IMR-90 (cell line): ENCODE data around the gene COG4. TPM values are rescaled to one million over a fixed set of nuclear protein-coding genes. Genes with fewer than 3 reads are reported as not detected.
A peak's percentile ranks its signal among the peaks of the same experiment; 100 is the strongest.

Experiments used
- ATAC-seq: fragments of 200-7000 bp; cut with Tn5 transposase; 2 replicates; pipeline ENCODE4 v1.9.1; 2020; ENCODE audit warnings: low read depth, mild to moderate bottlenecking, moderate library complexity
- BruUV-seq: library from RNA; stranded (reverse); fragments of 400-500 nt; replicated peaks from 2 replicates; lab custom pipeline; 2021; lab: Mats Ljungman, UMichigan
- CTCF ChIA-PET: fragments of 300-600 bp; formaldehyde crosslinking; extraction: SDS; loops from one replicate; lab custom pipeline; 2021; ENCODE audit warnings: antibody characterized with exemption; lab: Yijun Ruan, JAX
- POLR2A ChIA-PET: fragments of 300-600 bp; sonication (Branson Sonifier 250); formaldehyde crosslinking; loops from one replicate; lab custom pipeline; 2022; ENCODE audit warnings: antibody characterized with exemption; ENCODE audit not compliant: unreplicated experiment; lab: Charles Lee
- DNase-seq: peaks from one replicate; pipeline ENCODE4 v3.0.0; 2013
- H2AFZ ChIP-seq: replicated peaks from 2 replicates; pipeline ENCODE3; 2013; ENCODE audit warnings: low read length, mild to moderate bottlenecking; ENCODE audit not compliant: poor library complexity
- H2AK5ac ChIP-seq: 2 replicates; pipeline ENCODE4 v1.6.1; 2013; ENCODE audit warnings: low read depth, low read length, inconsistent platforms
- H2AK9ac ChIP-seq: replicated peaks from 2 replicates; pipeline ENCODE3; 2013; ENCODE audit warnings: mild to moderate bottlenecking, low read depth, low read length, moderate library complexity; ENCODE audit not compliant: poor library complexity
- H2BK120ac ChIP-seq: 2 replicates; pipeline ENCODE4 v1.6.1; 2013; ENCODE audit warnings: low read depth, low read length, inconsistent platforms
- H2BK15ac ChIP-seq: 3 replicates; pipeline ENCODE4 v1.6.1; 2013; ENCODE audit warnings: low read depth, low read length, inconsistent platforms
- H2BK20ac ChIP-seq: 2 replicates; pipeline ENCODE4 v1.6.1; 2013; ENCODE audit warnings: low read depth, mild to moderate bottlenecking, inconsistent platforms, low read length, moderate library complexity
- H2BK5ac ChIP-seq: 2 replicates; pipeline ENCODE4 v1.6.1; 2013; ENCODE audit warnings: mild to moderate bottlenecking, low read depth, low read length, inconsistent platforms; ENCODE audit not compliant: poor library complexity, severe bottlenecking
- H3K14ac ChIP-seq: replicated peaks from 2 replicates; pipeline ENCODE4 v1.6.1; 2013; ENCODE audit warnings: low read depth, low read length, inconsistent platforms
- H3K18ac ChIP-seq: 2 replicates; pipeline ENCODE4 v1.6.1; 2013; ENCODE audit warnings: low read depth, low read length, control low read depth
- H3K23ac ChIP-seq: 2 replicates; pipeline ENCODE4 v1.6.1; 2013; ENCODE audit warnings: low read depth, low read length, inconsistent platforms
- H3K27ac ChIP-seq: 2 replicates; pipeline ENCODE4 v1.5.1; 2013; ENCODE audit warnings: mild to moderate bottlenecking, control low read depth, low read length; ENCODE audit not compliant: insufficient read depth
- H3K27me3 ChIP-seq: 2 replicates; pipeline ENCODE4 v1.6.1; 2013; ENCODE audit warnings: low read length; ENCODE audit not compliant: control insufficient read depth, insufficient read depth
- H3K36me3 ChIP-seq: 2 replicates; pipeline ENCODE4 v1.6.1; 2013; ENCODE audit warnings: low read length, mixed read lengths; ENCODE audit not compliant: control insufficient read depth, insufficient read depth
- H3K4ac ChIP-seq: 2 replicates; pipeline ENCODE4 v1.6.1; 2013; ENCODE audit warnings: low read depth, low read length, inconsistent platforms
- H3K4me1 ChIP-seq: 2 replicates; pipeline ENCODE4 v1.6.1; 2013; ENCODE audit warnings: low read length, mixed read lengths; ENCODE audit not compliant: control insufficient read depth, insufficient read depth
- H3K4me2 ChIP-seq: 2 replicates; pipeline ENCODE4 v1.6.1; 2013; ENCODE audit warnings: low read depth, mild to moderate bottlenecking, control low read depth, low read length, moderate library complexity
- H3K4me3 ChIP-seq: 2 replicates; pipeline ENCODE4 v1.5.1; 2013; ENCODE audit warnings: low read depth, mild to moderate bottlenecking, control low read depth, low read length, moderate library complexity; ENCODE audit not compliant: insufficient read depth
- H3K56ac ChIP-seq: 2 replicates; pipeline ENCODE4 v1.6.1; 2013; ENCODE audit warnings: low read length, inconsistent platforms; ENCODE audit not compliant: insufficient read depth; ENCODE audit errors: extremely low read depth
- H3K79me1 ChIP-seq, 2 experiments: 2 replicates each; pipeline ENCODE4 v1.6.1; 2013; ENCODE audit warnings: low read length in 2 of 2, inconsistent platforms in 1 of 2, low read depth in 1 of 2
- H3K9ac ChIP-seq: 2 replicates; pipeline ENCODE4 v1.6.1; 2013; ENCODE audit warnings: low read depth, low read length, control low read depth
- H3K9me1 ChIP-seq: 2 replicates; pipeline ENCODE4 v1.6.1; 2013; ENCODE audit warnings: low read length, inconsistent platforms; ENCODE audit not compliant: insufficient read depth
- H3K9me3 ChIP-seq: 2 replicates; pipeline ENCODE4 v1.6.1; 2013; ENCODE audit warnings: low read length; ENCODE audit not compliant: control insufficient read depth, insufficient read depth
- H4K20me1 ChIP-seq: 2 replicates; pipeline ENCODE4 v1.6.1; 2013; ENCODE audit warnings: low read length, inconsistent platforms; ENCODE audit not compliant: insufficient read depth
- H4K5ac ChIP-seq: 2 replicates; pipeline ENCODE4 v1.6.1; 2013; ENCODE audit warnings: mild to moderate bottlenecking, low read depth, low read length, control low read depth
- H4K8ac ChIP-seq, 2 experiments: 2 replicates each; pipeline ENCODE4 v1.6.1; 2013; ENCODE audit warnings: low read depth in 2 of 2, low read length in 2 of 2, control low read depth in 1 of 2, inconsistent platforms in 1 of 2
- H4K91ac ChIP-seq: 2 replicates; pipeline ENCODE4 v1.6.1; 2013; ENCODE audit warnings: low read depth, low read length, inconsistent platforms; ENCODE audit not compliant: insufficient read depth
- BHLHE40 ChIP-seq: fragments of 150-350 bp; IDR thresholded peaks from 2 replicates; pipeline ENCODE4 v1.6.1; 2016; ENCODE audit warnings: mild to moderate bottlenecking, low read depth, low read length
- MAZ ChIP-seq: IDR thresholded peaks from 2 replicates; pipeline ENCODE4 v1.6.1; 2012; ENCODE audit warnings: low read depth, mild to moderate bottlenecking, low read length, improper control_type of control experiment, moderate library complexity, borderline replicate concordance
- MXI1 ChIP-seq: IDR thresholded peaks from 2 replicates; pipeline ENCODE4 v1.6.1; 2012; ENCODE audit warnings: low read depth, mild to moderate bottlenecking, low read length, moderate library complexity, borderline replicate concordance
- POLR2A ChIP-seq: IDR thresholded peaks from 2 replicates; pipeline ENCODE4 v1.6.1; 2012; ENCODE audit warnings: mild to moderate bottlenecking, low read depth, low read length
- RAD21 ChIP-seq: IDR thresholded peaks from 2 replicates; pipeline ENCODE4 v1.6.1; 2012; ENCODE audit warnings: low read length, improper control_type of control experiment
- RFX5 ChIP-seq: IDR thresholded peaks from 2 replicates; pipeline ENCODE4 v1.8.0; 2012; ENCODE audit warnings: low read depth, mild to moderate bottlenecking, low read length, moderate library complexity
- SMC3 ChIP-seq: fragments of 150-350 bp; IDR thresholded peaks from 2 replicates; pipeline ENCODE4 v1.6.1; 2016; ENCODE audit warnings: low read depth, mild to moderate bottlenecking, antibody characterized with exemption, low read length, moderate library complexity
- USF2 ChIP-seq: fragments of 150-350 bp; IDR thresholded peaks from 2 replicates; pipeline ENCODE4 v1.6.1; 2017; ENCODE audit warnings: mild to moderate bottlenecking, antibody characterized with exemption, low read length, low read depth
- WGBS, 2 experiments: methylation state at CpG; one replicate each; pipeline versions ENCODE4 v1.1.5 to v1.1.7; 2013; ENCODE audit warnings: missing lambda C conversion rate in 2 of 2; ENCODE audit not compliant: insufficient read length in 1 of 2; ENCODE audit errors: extremely low coverage in 2 of 2; 5-methylcytosine and 5-hydroxymethylcytosine counted together
- dilution Hi-C: fragments of 300-500 bp; cut with HindIII; formaldehyde crosslinking; loops from one replicate; pipeline ENCODE4 v1.14.3; 2018; ENCODE audit warnings: low sequenced_read_pairs; ENCODE audit not compliant: unreplicated experiment
- in situ Hi-C: fragments of 300-500 bp; cut with MboI; formaldehyde crosslinking; loops from 3 replicates; pipeline ENCODE4 v1.14.3; 2019; ENCODE audit warnings: low sequenced_read_pairs, inconsistent platforms, mixed read lengths
- intact Hi-C: fragments of 100-400 bp; cut with micrococcal nuclease; formaldehyde crosslinking; loops from 2 replicates; pipeline ENCODE4 v1.10.0; 2022
- polyA plus RNA-seq, 3 experiments: library from polyadenylated mRNA; depleted of rRNA; stranded (reverse); fragments of >200 nt; gene quantifications; 2 replicates each; pipeline ENCODE4 v1.2.3, GENCODE V29; 2012; ENCODE audit warnings: low replicate concordance in 1 of 3
- total RNA-seq: library from RNA; depleted of rRNA; stranded (reverse); fragments of >200 nt; gene quantifications from 2 replicates; pipeline ENCODE4 v1.2.3, GENCODE V29; 2012

COG4 gene
- total and polyA plus RNA-seq, 2 of the 4 experiments (the other 2 are of a cell fraction), result 47.5 to 96.1 TPM

- no TSS peak for BruUV-seq
- CTCF ChIA-PET, result no interaction called here
- WGBS, 2 experiments, result 86% methylated on average over 1 of the region's 2 CpGs; no CpG with 5 or more reads in 1 of the 2 experiments
- Histone ChIP-seq H2BK15ac (no peak overlapping the region), H3K27me3 (no peaks in the 10 kb centered on the region), H3K4me3 (no peak overlapping the region), H2BK20ac (no peak overlapping the region), H3K18ac (no peak overlapping the region), H3K4ac (no peak overlapping the region), H4K20me1 (peaks cover 3% of the 10 kb centered on the region; the same call in 1 of the 2 replicates), H4K5ac (no peak overlapping the region), H2AK9ac (peak overlapping the region; percentile 61), H2BK5ac (no peak overlapping the region), H3K79me1 (peaks cover 0 to 10% of the 10 kb centered on the region in 2 experiments; a peak in 1 of 4 replicates), H3K9ac (no peak overlapping the region), H3K9me1 (0 out of 2 replicates have a peak, but pooled peaks cover 2% of the 10 kb centered on the region), H3K27ac (no peak overlapping the region), H3K36me3 (peaks cover 12% of the 10 kb centered on the region), H3K4me1 (peaks cover 8% of the 10 kb centered on the region), H2AFZ (peak overlapping the region; percentile 41), H3K9me3 (no peaks in the 10 kb centered on the region), H4K8ac (no peak overlapping the region), H4K91ac (no peak overlapping the region), H2BK120ac (no peak overlapping the region), H3K4me2 (no peak overlapping the region), H2AK5ac (no peak overlapping the region), H3K14ac (no peak overlapping the region), H3K56ac (no peak overlapping the region), H3K23ac (no peak overlapping the region)
- DNase-seq (no peak), ATAC-seq (no peak)
- in situ Hi-C loops, result no loop called here
- POLR2A ChIA-PET, result interaction anchor here (0.6 kb wide), 1 partner anchor 153 kb away, joined by 4 read pairs; no protein-coding TSS in a partner anchor
- no peak for TF ChIP-seq MXI1
- no peak for TF ChIP-seq MAZ
- TF ChIP-seq BHLHE40, result no peak
- TF ChIP-seq RFX5, result no peak
- TF ChIP-seq USF2, result no peak
- no peak for TF ChIP-seq RAD21
- TF ChIP-seq POLR2A, result no peak
- no peak for TF ChIP-seq SMC3
- dilution Hi-C loops, result no loop called here
- intact Hi-C loops, result no loop called here
Observed at GRCh38 chr16:70463235-70463634, 60.1 kb downstream of the COG4 start.
